ENCODE results near the gene NUP88.

Gene NUP88

GRCh38 chr17:5418858-5419355 is 555 bp downstream of the NUP88 start:
- peak; percentile 59 for DNase-seq

- no peak for DNase-seq
Observed at GRCh38 chr17:5416901-5417300, 2.6 kb downstream of the NUP88 start.

GRCh38 chr17:5413682-5414081 is 5.8 kb downstream of the NUP88 start:
- no peak for DNase-seq

GRCh38 chr17:5410594-5411272 is 8.7 kb downstream of the NUP88 start:
- DNase-seq = no peak

- DNase-seq = no peak
Observed at GRCh38 chr17:5408186-5408585, 11.3 kb downstream of the NUP88 start.

GRCh38 chr17:5405400-5405799 is 14.1 kb downstream of the NUP88 start:
- no peak for DNase-seq

GRCh38 chr17:5399767-5400166 is 19.7 kb downstream of the NUP88 start:
- no peak for DNase-seq

GRCh38 chr17:5396612-5397011 is 22.9 kb downstream of the NUP88 start:
- DNase-seq = no peak

- DNase-seq = no peak
Observed at GRCh38 chr17:5391678-5392077, 27.8 kb downstream of the NUP88 start.

GRCh38 chr17:5381542-5381941 is 37.9 kb downstream of the NUP88 start:
- DNase-seq = no peak

GRCh38 chr17:5380491-5381135 is 38.8 kb downstream of the NUP88 start:
- DNase-seq = no peak

- DNase-seq = no peak
Observed at GRCh38 chr17:5379351-5380107, 39.9 kb downstream of the NUP88 start.

- no peak for DNase-seq
Observed at GRCh38 chr17:5378566-5379207, 40.8 kb downstream of the NUP88 start.

GRCh38 chr17:5373112-5373511 is 46.4 kb downstream of the NUP88 start:
- no peak for DNase-seq

GRCh38 chr17:5370411-5370810 is 49.1 kb downstream of the NUP88 start:
- DNase-seq = no peak

GRCh38 chr17:5365831-5366230 is 53.6 kb downstream of the NUP88 start:
- DNase-seq = no peak

GRCh38 chr17:5364696-5365095 is 54.8 kb downstream of the NUP88 start:
- DNase-seq = no peak

- no peak for DNase-seq
Observed at GRCh38 chr17:5364156-5364555, 55.3 kb downstream of the NUP88 start.

GRCh38 chr17:5362162-5362811 is 57.2 kb downstream of the NUP88 start:
- DNase-seq = no peak

- DNase-seq = no peak
Observed at GRCh38 chr17:5361426-5361825, 58.0 kb downstream of the NUP88 start.

GRCh38 chr17:5355421-5356129 is 63.9 kb downstream of the NUP88 start:
- DNase-seq = no peak

- no peak for DNase-seq
Observed at GRCh38 chr17:5354886-5355415, 64.5 kb downstream of the NUP88 start.

Data from DMS79 treated with DMSO at 0.1 percent for 48 hours (cell line).